GM12878 (cell line): Measurements from ENCODE around the gene PFDN4. TPM values are rescaled to one million over a fixed set of nuclear protein-coding genes. Genes with fewer than 3 reads are reported as not detected.

Experiments
- ATAC-seq: fragments of 200-7000 bp; cut with Tn5 transposase; 3 replicates; pipeline ENCODE4 v1.9.1; 2020; ENCODE audit warnings: mild to moderate bottlenecking, moderate library complexity
- BruUV-seq: library from RNA; stranded (reverse); fragments of 400-500 nt; replicated peaks from 2 replicates; lab custom pipeline; 2021; lab: Mats Ljungman, UMichigan
- CTCF ChIA-PET: fragments of 300-600 bp; sonication (Branson Sonifier 250); formaldehyde crosslinking; extraction: SDS; loops from one replicate; lab custom pipeline; 2021; ENCODE audit warnings: inconsistent platforms; lab: Yijun Ruan, JAX
- POLR2A ChIA-PET: fragments of 350-600 bp; formaldehyde crosslinking; extraction: SDS; loops from one replicate; lab custom pipeline; 2021; ENCODE audit warnings: inconsistent platforms; lab: Charles Lee
- RAD21 ChIA-PET: fragments of 300-600 bp; sonication (Branson Sonifier 250); formaldehyde crosslinking; loops from one replicate; lab custom pipeline; 2023; ENCODE audit warnings: antibody characterized with exemption; ENCODE audit not compliant: unreplicated experiment; lab: Charles Lee
- SMC1A ChIA-PET: fragments of 300-600 bp; sonication (Branson Sonifier 250); formaldehyde crosslinking; loops from one replicate; lab custom pipeline; 2023; ENCODE audit not compliant: unreplicated experiment, uncharacterized antibody; lab: Charles Lee
- DNase-seq: peaks from one replicate; pipeline ENCODE4 v3.0.0-alpha.2; 2011; ENCODE audit warnings: low read depth, low spot score
- FAIRE-seq: peaks from 3 replicates; lab custom pipeline; 2011; peaks lifted over from hg19 to GRCh38; lab: Jason Lieb, UNC
- H2AFZ ChIP-seq: 2 replicates; pipeline ENCODE4 v1.6.0; 2011; ENCODE audit warnings: low read depth, low read length, control low read depth; ENCODE audit not compliant: control insufficient read depth
- H3K27ac ChIP-seq: 2 replicates; pipeline ENCODE4 v1.5.1; 2011; ENCODE audit warnings: control low read depth; ENCODE audit not compliant: control insufficient read depth, insufficient read depth
- H3K27me3 ChIP-seq, 2 experiments: replicated peaks in 1 of 2; 2 replicates each; pipeline versions ENCODE4 v1.6.0 to v1.6.1; 2011; ENCODE audit warnings: low read length in 1 of 2; ENCODE audit not compliant: control insufficient read depth in 2 of 2, insufficient read depth in 2 of 2
- H3K36me3 ChIP-seq, 2 experiments: 2 replicates each; pipeline ENCODE4 v1.5.1; 2011; ENCODE audit warnings: low read length in 1 of 2; ENCODE audit not compliant: control insufficient read depth in 2 of 2, insufficient read depth in 2 of 2
- H3K4me1 ChIP-seq: 2 replicates; pipeline ENCODE4 v1.6.1; 2011; ENCODE audit warnings: mild to moderate bottlenecking, low read length, moderate library complexity, mixed read lengths; ENCODE audit not compliant: control insufficient read depth, insufficient read depth
- H3K4me2 ChIP-seq: 2 replicates; pipeline ENCODE4 v1.6.0; 2011; ENCODE audit warnings: control low read depth; ENCODE audit not compliant: control insufficient read depth, insufficient read depth
- H3K4me3 ChIP-seq: fragments of 200-600 bp; sonication (generic); 2 replicates; pipeline ENCODE4 v1.5.1; 2016
- H3K79me2 ChIP-seq: 2 replicates; pipeline ENCODE4 v1.6.0; 2011; ENCODE audit warnings: low read length; ENCODE audit not compliant: control insufficient read depth, insufficient read depth
- H3K9ac ChIP-seq: 2 replicates; pipeline ENCODE4 v1.8.0; 2011; ENCODE audit warnings: low read length, control low read depth, mixed read lengths; ENCODE audit not compliant: control insufficient read depth, insufficient read depth
- H3K9me3 ChIP-seq: replicated peaks from 3 replicates; pipeline ENCODE4 v1.5.1; 2011; ENCODE audit warnings: mild to moderate bottlenecking, low read length; ENCODE audit not compliant: control insufficient read depth, insufficient read depth
- H4K20me1 ChIP-seq: 2 replicates; pipeline ENCODE4 v1.6.0; 2011; ENCODE audit not compliant: control insufficient read depth, insufficient read depth
- BHLHE40 ChIP-seq, 2 experiments: fragments of 450-650 bp in 1 of 2; IDR thresholded peaks; 2 replicates each; pipeline ENCODE4 v1.6.1; 2011 to 2017; ENCODE audit warnings: low read depth in 2 of 2, borderline replicate concordance in 1 of 2, improper control_type of control experiment in 1 of 2, low read length in 1 of 2, mild to moderate bottlenecking in 1 of 2
- CEBPB ChIP-seq, 2 experiments: fragments of 150-350 bp in 1 of 2; IDR thresholded peaks; 2 replicates each; pipeline ENCODE4 v1.6.1; 2012 to 2014; ENCODE audit warnings: low read depth in 2 of 2, low read length in 2 of 2, borderline replicate concordance in 1 of 2, inconsistent platforms in 1 of 2
- HCFC1 ChIP-seq: fragments of 150-350 bp; IDR thresholded peaks from 2 replicates; pipeline ENCODE4 v1.6.1; 2014; ENCODE audit warnings: low read length
- IKZF1 ChIP-seq: fragments of 450-650 bp; conservative IDR thresholded peaks from 2 replicates; pipeline ENCODE4 v1.6.1; 2017; ENCODE audit warnings: antibody characterized with exemption, mild to moderate bottlenecking
- NFXL1 ChIP-seq: fragments of 450-650 bp; IDR thresholded peaks from 2 replicates; pipeline ENCODE4 v1.6.1; 2017; ENCODE audit warnings: antibody characterized with exemption, mild to moderate bottlenecking, borderline replicate concordance
- RAD51 ChIP-seq: fragments of 450-650 bp; IDR thresholded peaks from 2 replicates; pipeline ENCODE4 v1.6.1; 2016; ENCODE audit warnings: moderate library complexity, mild to moderate bottlenecking, inconsistent platforms
- TCF3 ChIP-seq: IDR thresholded peaks from 2 replicates; pipeline ENCODE4 v1.6.1; 2012; ENCODE audit warnings: low read depth, mild to moderate bottlenecking, low read length, borderline replicate concordance; ENCODE audit not compliant: insufficient read depth
- WGBS: methylation state at CpG from one replicate; pipeline ENCODE4 v1.1.6; 2016; ENCODE audit warnings: low lambda C conversion rate; ENCODE audit not compliant: insufficient replicate concordance, insufficient coverage; ENCODE audit errors: missing lambda C conversion rate; 5-methylcytosine and 5-hydroxymethylcytosine counted together
- in situ Hi-C: fragments of 300-500 bp; cut with MboI; formaldehyde crosslinking; loops from 9 replicates; pipeline ENCODE4 v1.14.3; 2018; ENCODE audit warnings: mixed read lengths
- intact Hi-C: fragments of 100-400 bp; cut with micrococcal nuclease; formaldehyde crosslinking; loops from one replicate; pipeline ENCODE4 v1.14.2; 2022; ENCODE audit not compliant: unreplicated experiment
- polyA plus RNA-seq, 11 experiments: library from polyadenylated mRNA; depleted of rRNA in 4 of 11; unstranded in 6 of 11; stranded (reverse) in 5 of 11; fragments of >200 nt; fragmentation: Nextera tagmentation in 4 of 11; fragmentation: Illumina TruSeq in 1 of 11; extraction: Ambion mirVana in 4 of 11; extraction: Trizol in 1 of 11; gene quantifications; 1 replicate in 1 of 11; 2 replicates in 10 of 11; pipeline versions ENCODE4 v1.2.1 to v1.2.3, GENCODE V29; 2011 to 2016; ENCODE audit warnings: inconsistent platforms in 2 of 11, missing spikeins in 2 of 11, low read depth in 1 of 11
- total RNA-seq, 4 experiments: library from RNA; depleted of rRNA in 3 of 4; stranded (reverse); fragments of >200 nt in 3 of 4; fragmentation: Illumina TruSeq in 1 of 4; extraction: Trizol in 1 of 4; gene quantifications; 2 replicates each; pipeline versions ENCODE4 v1.2.1 to v1.2.3, GENCODE V29; 2013 to 2021
- TF ChIP-seq, protein P1 (sequence below), 3 experiments: IDR thresholded peaks in 2 of 3; conservative IDR thresholded peaks in 1 of 3; 2 replicates each; pipeline ENCODE4 v1.5.1; 2011; ENCODE audit warnings: low read depth in 3 of 3, low read length in 3 of 3, mild to moderate bottlenecking in 3 of 3, control low read depth in 2 of 3, moderate library complexity in 2 of 3, inconsistent platforms in 1 of 3, mixed read lengths in 1 of 3; ENCODE audit not compliant: control insufficient read depth in 2 of 3, insufficient read depth in 1 of 3; ENCODE audit errors: extremely low read depth in 1 of 3

The PFDN4 gene
- total and polyA plus RNA-seq, 10 of the 15 experiments (the other 5 are each of a cell fraction or from before 2014, with no cell fraction given) = 36.9 to 136 (median 82.8) TPM

DNA sequence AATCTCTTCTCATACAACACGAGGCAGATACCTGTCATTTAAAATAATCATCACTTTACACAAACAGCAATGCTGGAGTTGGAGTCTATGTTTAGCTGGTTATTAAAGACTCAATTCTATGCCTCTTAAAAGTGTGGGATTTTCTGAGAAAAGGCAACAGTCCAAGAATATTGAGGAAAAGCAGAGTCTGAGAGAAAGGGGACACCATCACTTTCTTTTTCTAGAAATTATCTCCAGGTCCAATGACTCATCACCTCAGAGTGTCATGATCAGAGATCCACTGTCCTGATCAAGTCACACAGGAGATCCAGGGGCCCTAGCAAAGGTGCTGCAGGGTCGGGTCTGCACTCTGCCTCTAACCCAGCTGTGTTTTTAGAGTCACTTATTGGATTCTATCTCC, 42.1 kb upstream of the PFDN4 start:
- CTCF ChIA-PET = interaction anchor here (1.0 kb wide), 1 partner anchor 14 kb away, joined by 3 read pairs; no protein-coding TSS in a partner anchor
- no peaks in the 10 kb centered on the region for H3K9me3 ChIP-seq
- H2AFZ ChIP-seq = no peak overlapping the region
- POLR2A ChIA-PET = no interaction called here
- no peak overlapping the region for H3K27ac ChIP-seq
- peaks cover 3 to 8% of the 10 kb centered on the region in 2 experiments; a peak in 3 of 4 replicates for H3K27me3 ChIP-seq
- TF ChIP-seq BHLHE40 (IDR thresholded peaks at IDR 0.05; ENCODE audit: borderline replicate concordance in 1 of 2, low read depth in 2 of 2, low read length in 1 of 2) (no peak), NFXL1 (peak; percentile 7; the same call in 1 of the 2 replicates), RAD51 (no peak), TCF3 (no peak), HCFC1 (no peak), CEBPB (IDR thresholded peaks at IDR 0.05; ENCODE audit: borderline replicate concordance in 1 of 2, low read depth in 2 of 2, low read length in 2 of 2) (no peak), IKZF1 (no peak)
- TF ChIP-seq, protein P1, sequence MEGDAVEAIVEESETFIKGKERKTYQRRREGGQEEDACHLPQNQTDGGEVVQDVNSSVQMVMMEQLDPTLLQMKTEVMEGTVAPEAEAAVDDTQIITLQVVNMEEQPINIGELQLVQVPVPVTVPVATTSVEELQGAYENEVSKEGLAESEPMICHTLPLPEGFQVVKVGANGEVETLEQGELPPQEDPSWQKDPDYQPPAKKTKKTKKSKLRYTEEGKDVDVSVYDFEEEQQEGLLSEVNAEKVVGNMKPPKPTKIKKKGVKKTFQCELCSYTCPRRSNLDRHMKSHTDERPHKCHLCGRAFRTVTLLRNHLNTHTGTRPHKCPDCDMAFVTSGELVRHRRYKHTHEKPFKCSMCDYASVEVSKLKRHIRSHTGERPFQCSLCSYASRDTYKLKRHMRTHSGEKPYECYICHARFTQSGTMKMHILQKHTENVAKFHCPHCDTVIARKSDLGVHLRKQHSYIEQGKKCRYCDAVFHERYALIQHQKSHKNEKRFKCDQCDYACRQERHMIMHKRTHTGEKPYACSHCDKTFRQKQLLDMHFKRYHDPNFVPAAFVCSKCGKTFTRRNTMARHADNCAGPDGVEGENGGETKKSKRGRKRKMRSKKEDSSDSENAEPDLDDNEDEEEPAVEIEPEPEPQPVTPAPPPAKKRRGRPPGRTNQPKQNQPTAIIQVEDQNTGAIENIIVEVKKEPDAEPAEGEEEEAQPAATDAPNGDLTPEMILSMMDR (IDR thresholded peaks at IDR 0.05 in 2 of 3, conservative IDR thresholded peaks at IDR 0.05 in 1 of 3; ENCODE audit: control insufficient read depth in 2 of 3, extremely low read depth in 1 of 3, insufficient read depth in 1 of 3, low read depth in 3 of 3, low read length in 3 of 3) = no peak
- H3K4me1 ChIP-seq = no peaks in the 10 kb centered on the region
- in situ Hi-C loops (no loop called here), intact Hi-C loops (no loop called here)
- H3K4me2 ChIP-seq = no peak overlapping the region
- H3K79me2 ChIP-seq = no peaks in the 10 kb centered on the region
- H3K9ac ChIP-seq = no peak overlapping the region
- SMC1A ChIA-PET = no interaction called here
- RAD21 ChIA-PET = no interaction called here
- H3K4me3 ChIP-seq = no peak overlapping the region
- no peaks in the 10 kb centered on the region for H4K20me1 ChIP-seq
- ATAC-seq (no peak), DNase-seq (no peak), FAIRE-seq (no peak)
- 0% methylated on average over 2 of the region's 2 CpGs for WGBS
- no peaks in the 10 kb centered on the region; a peak in 1 of 4 replicates for H3K36me3 ChIP-seq
- BruUV-seq = no TSS peak
